Liver (tissue), 9 donors: Measurements from ENCODE around the gene MTHFSD. TPM values are rescaled to one million over a fixed set of nuclear protein-coding genes. Genes with fewer than 3 reads are reported as not detected.

Experiments used
- DNase-seq: peaks from one replicate; pipeline ENCODE4 v3.0.0-alpha.2; 2017; ENCODE audit warnings: low spot score
- H3K27ac ChIP-seq, 2 donors: one replicate each; pipeline ENCODE4 v1.7.0; 2013; ENCODE audit warnings: inconsistent platforms in 2 of 2, low read length in 2 of 2, control low read depth in 1 of 2, low read depth in 1 of 2, mild to moderate bottlenecking in 1 of 2
- H3K27me3 ChIP-seq, 4 donors: one replicate each; pipeline versions ENCODE4 v1.6.1 to v1.7.0; 2013; ENCODE audit warnings: low read length in 3 of 4, inconsistent platforms in 1 of 4, mild to moderate bottlenecking in 1 of 4, moderate library complexity in 1 of 4; ENCODE audit not compliant: control insufficient read depth in 4 of 4, insufficient read depth in 4 of 4
- H3K36me3 ChIP-seq, 4 donors: one replicate each; pipeline versions ENCODE4 v1.6.1 to v1.7.0; 2013; ENCODE audit warnings: low read length in 3 of 4, mild to moderate bottlenecking in 3 of 4, low read depth in 1 of 4, moderate library complexity in 1 of 4; ENCODE audit not compliant: control insufficient read depth in 4 of 4, insufficient read depth in 3 of 4
- H3K4me1 ChIP-seq, 4 donors: one replicate each; pipeline versions ENCODE4 v1.6.1 to v1.7.0; 2013; ENCODE audit warnings: low read length in 3 of 4, mild to moderate bottlenecking in 3 of 4, moderate library complexity in 1 of 4; ENCODE audit not compliant: control insufficient read depth in 4 of 4, insufficient read depth in 4 of 4
- H3K4me3 ChIP-seq, 3 donors: one replicate each; pipeline versions ENCODE4 v1.6.1 to v1.7.0; 2013; ENCODE audit warnings: low read length in 3 of 3, control low read depth in 1 of 3, low read depth in 1 of 3, mild to moderate bottlenecking in 1 of 3
- H3K9ac ChIP-seq, 2 donors: one replicate each; pipeline ENCODE4 v1.7.0; 2013; ENCODE audit warnings: low read length in 2 of 2, mild to moderate bottlenecking in 2 of 2, moderate library complexity in 2 of 2, control low read depth in 1 of 2, low read depth in 1 of 2
- H3K9me3 ChIP-seq, 4 donors: one replicate each; pipeline versions ENCODE4 v1.6.1 to v1.7.0; 2013; ENCODE audit warnings: low read length in 3 of 4; ENCODE audit not compliant: control insufficient read depth in 4 of 4
- ATF3 ChIP-seq: IDR thresholded peaks from 2 replicates; pipeline ENCODE4 v1.6.1; 2016; ENCODE audit warnings: antibody characterized with exemption
- CTCF ChIP-seq: fragments of 150-350 bp; IDR thresholded peaks from 2 replicates; pipeline ENCODE4 v1.5.1; 2017; ENCODE audit warnings: improper control_type of control experiment, low read depth, low read length; ENCODE audit not compliant: missing input control
- EGR1 ChIP-seq, 2 donors: IDR thresholded peaks; 2 replicates each; pipeline ENCODE4 v1.6.1; 2016 to 2018; ENCODE audit warnings: antibody characterized with exemption in 2 of 2, low read depth in 2 of 2
- FOXA1 ChIP-seq: IDR thresholded peaks from 2 replicates; pipeline ENCODE4 v1.6.1; 2016; ENCODE audit warnings: antibody characterized with exemption
- FOXA2 ChIP-seq: IDR thresholded peaks from 2 replicates; pipeline ENCODE4 v1.6.1; 2016; ENCODE audit warnings: antibody characterized with exemption
- GABPA ChIP-seq, 2 donors: IDR thresholded peaks in 1 of 2; conservative IDR thresholded peaks in 1 of 2; 2 replicates each; pipeline ENCODE4 v1.6.1; 2016; ENCODE audit warnings: antibody characterized with exemption in 2 of 2, mild to moderate bottlenecking in 1 of 2, moderate library complexity in 1 of 2
- HNF4A ChIP-seq, 2 donors: conservative IDR thresholded peaks; 2 replicates each; pipeline ENCODE4 v1.6.1; 2016; ENCODE audit warnings: antibody characterized with exemption in 2 of 2, mild to moderate bottlenecking in 2 of 2
- HNF4G ChIP-seq: IDR thresholded peaks from 2 replicates; pipeline ENCODE4 v1.6.1; 2016; ENCODE audit warnings: antibody characterized with exemption
- JUND ChIP-seq, 2 donors: IDR thresholded peaks; 2 replicates each; pipeline ENCODE4 v1.6.1; 2016; ENCODE audit warnings: antibody characterized with exemption in 2 of 2
- MAX ChIP-seq: IDR thresholded peaks from 2 replicates; pipeline ENCODE4 v1.6.1; 2016; ENCODE audit warnings: antibody characterized with exemption
- NR2F2 ChIP-seq: IDR thresholded peaks from 2 replicates; pipeline ENCODE4 v1.6.1; 2016; ENCODE audit warnings: antibody characterized with exemption
- RAD21 ChIP-seq, 2 donors: IDR thresholded peaks; 2 replicates each; pipeline ENCODE4 v1.6.1; 2016; ENCODE audit warnings: antibody characterized with exemption in 2 of 2, mild to moderate bottlenecking in 2 of 2
- REST ChIP-seq: IDR thresholded peaks from 2 replicates; pipeline ENCODE4 v1.6.1; 2016; ENCODE audit warnings: antibody characterized with exemption, mild to moderate bottlenecking
- RXRA ChIP-seq, 2 donors: IDR thresholded peaks; 2 replicates each; pipeline ENCODE4 v1.6.1; 2017 to 2018; ENCODE audit warnings: antibody characterized with exemption in 2 of 2, mild to moderate bottlenecking in 1 of 2
- SP1 ChIP-seq: IDR thresholded peaks from 2 replicates; pipeline ENCODE4 v1.6.1; 2018; ENCODE audit warnings: antibody characterized with exemption, mild to moderate bottlenecking
- TAF1 ChIP-seq: conservative IDR thresholded peaks from 2 replicates; pipeline ENCODE4 v1.6.1; 2016; ENCODE audit warnings: antibody characterized with exemption, mild to moderate bottlenecking
- YY1 ChIP-seq: IDR thresholded peaks from 2 replicates; pipeline ENCODE4 v1.6.1; 2016; ENCODE audit warnings: antibody characterized with exemption, mild to moderate bottlenecking
- ZBTB33 ChIP-seq: IDR thresholded peaks from 2 replicates; pipeline ENCODE4 v1.6.1; 2016; ENCODE audit warnings: antibody characterized with exemption
- WGBS: extraction: QIAGEN DNeasy Blood & Tissue Kit; methylation state at CpG from one replicate; pipeline ENCODE4 v1.1.7; 2013; 5-methylcytosine and 5-hydroxymethylcytosine counted together
- polyA plus RNA-seq, 2 donors: library from polyadenylated mRNA; stranded (reverse) in 1 of 2; unstranded in 1 of 2; fragments of 200-250 nt in 1 of 2; fragments of >200 nt in 1 of 2; fragmentation: Nextera tagmentation in 1 of 2; extraction: Ambion mirVana in 1 of 2; gene quantifications; one replicate each; pipeline versions ENCODE4 v1.2.1 to v1.2.3, GENCODE V29; 2013 to 2015
- total RNA-seq, 2 donors: library from RNA; depleted of rRNA; stranded (reverse); fragments of >200 nt; gene quantifications; one replicate each; pipeline ENCODE4 v1.2.3, GENCODE V29; 2014
- donor health status: healthy.
- donor health status: healthy.
- donor health status: healthy.
- donor health status: healthy.
- donor health status: healthy.

MTHFSD gene
- total and polyA plus RNA-seq, 4 donors, result 4.6 to 8.1 (median 6.5) TPM

- no peak for DNase-seq
- Histone ChIP-seq H3K4me1 (no peaks in the 10 kb centered on the region), H3K27ac (no peak overlapping the region), H3K4me3 (no peak overlapping the region), H3K27me3 (peaks cover 0 to 21% (median 8%) of the 10 kb centered on the region in 4 donors), H3K9ac (no peak overlapping the region), H3K36me3 (no peaks in the 10 kb centered on the region), H3K9me3 (peaks cover 0 to 4% (median 0%) of the 10 kb centered on the region in 4 donors)
- no peak for TF ChIP-seq NR2F2
- TF ChIP-seq REST, result no peak
- no peak for TF ChIP-seq HNF4A (conservative IDR thresholded peaks at IDR 0.05)
- TF ChIP-seq RXRA (IDR thresholded peaks at IDR 0.05), result no peak
- no peak for TF ChIP-seq TAF1
- no peak for TF ChIP-seq GABPA (IDR thresholded peaks at IDR 0.05 in 1 of 2, conservative IDR thresholded peaks at IDR 0.05 in 1 of 2)
- TF ChIP-seq YY1, result no peak
- no peak for TF ChIP-seq MAX
- no peak for TF ChIP-seq ATF3
- no peak for TF ChIP-seq FOXA1
- TF ChIP-seq RAD21 (IDR thresholded peaks at IDR 0.05), result no peak
- no peak for TF ChIP-seq ZBTB33
- no peak for TF ChIP-seq JUND (IDR thresholded peaks at IDR 0.05)
- no peak for TF ChIP-seq HNF4G
- no peak for TF ChIP-seq FOXA2
- no peak for TF ChIP-seq SP1
- TF ChIP-seq EGR1 (IDR thresholded peaks at IDR 0.05; ENCODE audit: low read depth in 2 of 2), result no peak
- TF ChIP-seq CTCF, result no peak
- WGBS, result 66% methylated on average over 13 of the region's 13 CpGs
These were observed 64.0 kb downstream of the MTHFSD start for GRCh38 chr16:86490859-86491639.
